Measurements from ENCODE around the gene RBM19. TPM values are rescaled to one million over a fixed set of nuclear protein-coding genes. Genes with fewer than 3 reads are reported as not detected.

RBM19 gene
- total and polyA plus RNA-seq, 2 donors (not counting 3 experiments of a cell fraction or from before 2014, with no cell fraction given): 13.2 to 34.4 TPM

DNA sequence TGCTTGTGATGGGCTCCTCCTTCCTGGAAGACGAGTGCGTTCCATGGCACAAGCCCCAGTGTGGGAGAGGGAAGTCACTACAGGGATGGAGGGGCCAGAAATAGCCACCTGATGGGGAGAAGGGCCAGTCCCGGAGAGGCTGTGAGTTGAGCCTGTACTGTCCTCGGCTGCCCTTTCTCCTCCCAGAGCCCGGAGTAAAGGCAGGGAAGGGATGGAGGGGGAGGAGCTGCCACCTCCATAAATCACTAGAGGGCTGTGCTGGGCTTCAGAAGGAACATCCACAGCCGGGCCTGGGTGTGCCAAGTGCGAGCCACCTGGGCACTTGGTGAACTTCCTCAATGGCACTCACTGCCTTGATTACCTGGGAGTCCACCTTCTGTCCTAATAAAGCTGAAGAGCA lies 110.1 kb downstream of the RBM19 start:
- Histone ChIP-seq H3K27me3 (ENCODE audit: control insufficient read depth in 2 of 2, insufficient read depth in 2 of 2, low read length in 2 of 2) (no peaks in the 10 kb centered on the region), H2AFZ (ENCODE audit: low read depth, low read length) (no peak overlapping the region), H3K27ac (ENCODE audit: insufficient read depth, low read depth, low read length) (no peak overlapping the region), H3K4me2 (ENCODE audit: insufficient read depth, low read length) (no peak overlapping the region), H3K9me3 (replicated peaks; ENCODE audit: control insufficient read depth, insufficient read depth, low read length) (no peaks in the 10 kb centered on the region), H3K9me1 (replicated peaks; ENCODE audit: control insufficient read depth, extremely low read depth, insufficient read depth, low read length) (no peaks in the 10 kb centered on the region), H4K20me1 (replicated peaks; ENCODE audit: control insufficient read depth, extremely low read depth, insufficient read depth, low read length) (no peaks in the 10 kb centered on the region), H3K36me3 (ENCODE audit: control insufficient read depth in 2 of 2, extremely low read depth in 1 of 2, insufficient read depth in 2 of 2, low read length in 2 of 2) (peaks cover 0 to 7% of the 10 kb centered on the region in 2 experiments), H3K4me3 (replicated peaks in 1 of 3; ENCODE audit: insufficient read depth in 1 of 3, low read depth in 1 of 3, low read length in 3 of 3) (no peak overlapping the region), H3K4me1 (ENCODE audit: control insufficient read depth, extremely low read depth, insufficient read depth, low read length) (no peaks in the 10 kb centered on the region), H3K9ac (replicated peaks; ENCODE audit: extremely low read depth, insufficient read depth, low read length) (no peak overlapping the region), H3K79me2 (ENCODE audit: control insufficient read depth, insufficient read depth, low read length) (no peaks in the 10 kb centered on the region)
- dilution Hi-C loops (cut with MboI; ENCODE audit: extremely low pct_ligation_motif_present, low sequenced_read_pairs): no loop called here
- DNase-seq (ENCODE audit: low read depth, low spot score): no peak
- intact Hi-C loops (cut with micrococcal nuclease): no loop called here
- FAIRE-seq: no peak
- no TSS peak for BruUV-seq (replicated peaks)
- no peak for TF ChIP-seq EZH2 (IDR thresholded peaks at IDR 0.05; ENCODE audit: borderline replicate concordance, low read depth, low read length, severe bottlenecking)
- TF ChIP-seq POLR2A (IDR thresholded peaks at IDR 0.05; ENCODE audit: low read depth, low read length): no peak
- no peak for TF ChIP-seq MYC (IDR thresholded peaks at IDR 0.05; ENCODE audit: low read depth, low read length)
- no peak for TF ChIP-seq JUN (IDR thresholded peaks at IDR 0.05; ENCODE audit: borderline replicate concordance, insufficient read depth, insufficient read length, low read depth)
- TF ChIP-seq, protein P1, sequence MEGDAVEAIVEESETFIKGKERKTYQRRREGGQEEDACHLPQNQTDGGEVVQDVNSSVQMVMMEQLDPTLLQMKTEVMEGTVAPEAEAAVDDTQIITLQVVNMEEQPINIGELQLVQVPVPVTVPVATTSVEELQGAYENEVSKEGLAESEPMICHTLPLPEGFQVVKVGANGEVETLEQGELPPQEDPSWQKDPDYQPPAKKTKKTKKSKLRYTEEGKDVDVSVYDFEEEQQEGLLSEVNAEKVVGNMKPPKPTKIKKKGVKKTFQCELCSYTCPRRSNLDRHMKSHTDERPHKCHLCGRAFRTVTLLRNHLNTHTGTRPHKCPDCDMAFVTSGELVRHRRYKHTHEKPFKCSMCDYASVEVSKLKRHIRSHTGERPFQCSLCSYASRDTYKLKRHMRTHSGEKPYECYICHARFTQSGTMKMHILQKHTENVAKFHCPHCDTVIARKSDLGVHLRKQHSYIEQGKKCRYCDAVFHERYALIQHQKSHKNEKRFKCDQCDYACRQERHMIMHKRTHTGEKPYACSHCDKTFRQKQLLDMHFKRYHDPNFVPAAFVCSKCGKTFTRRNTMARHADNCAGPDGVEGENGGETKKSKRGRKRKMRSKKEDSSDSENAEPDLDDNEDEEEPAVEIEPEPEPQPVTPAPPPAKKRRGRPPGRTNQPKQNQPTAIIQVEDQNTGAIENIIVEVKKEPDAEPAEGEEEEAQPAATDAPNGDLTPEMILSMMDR (IDR thresholded peaks at IDR 0.05; ENCODE audit: extremely low read depth in 1 of 2, insufficient read depth in 1 of 2, low read depth in 1 of 2, low read length in 2 of 2): no peak
- TF ChIP-seq, protein P2, sequence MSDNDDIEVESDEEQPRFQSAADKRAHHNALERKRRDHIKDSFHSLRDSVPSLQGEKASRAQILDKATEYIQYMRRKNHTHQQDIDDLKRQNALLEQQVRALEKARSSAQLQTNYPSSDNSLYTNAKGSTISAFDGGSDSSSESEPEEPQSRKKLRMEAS (IDR thresholded peaks at IDR 0.05; ENCODE audit: insufficient read depth, insufficient read length): no peak
- TF ChIP-seq FOS (IDR thresholded peaks at IDR 0.05; ENCODE audit: borderline replicate concordance, insufficient read depth, low read length): no peak
- no peak for TF ChIP-seq POLR2AphosphoS5 (IDR thresholded peaks at IDR 0.05; ENCODE audit: insufficient read depth, low read depth, low read length)
- TF ChIP-seq GATA2 (IDR thresholded peaks at IDR 0.05; ENCODE audit: insufficient read depth, insufficient read length, low read depth, low read length): no peak
- CTCF ChIA-PET: no interaction called here
- POLR2A ChIA-PET: no interaction called here

Data from endothelial cell of umbilical vein (primary cell).